Measurements from ENCODE around the gene ZNF534. TPM values are rescaled to one million over a fixed set of nuclear protein-coding genes. Genes with fewer than 3 reads are reported as not detected.

The ZNF534 gene
- total RNA-seq, result 9.4 TPM

GRCh38 chr19:52428937-52429336 lies at the start of gene ZNF534:
TSS of gene ZNF534 (plus strand) at chr19:52429148. CDS start at chr19:52431475, 2,327 bp downstream.

GRCh38 chr19:52397310-52398080 lies 31.5 kb upstream of the ZNF534 start, which contains the start of gene ZNF528:
TSS of gene ZNF528 (plus strand) at chr19:52397849. CDS start at chr19:52402014, 4,165 bp downstream.

GRCh38 chr19:52453324-52454094 lies 24.6 kb downstream of the ZNF534 start, which contains the start of gene ZNF578:
TSS of gene ZNF578 (plus strand) at chr19:52453553. CDS start at chr19:52501846, 48,293 bp downstream.

Small RNA genes within 50 kb of the gene (small RNA-seq; reads per million reads assigned to genes)
- not detected for gene AC010332.1 (ENCODE audit: low replicate concordance)

Other genes with a start within 250 kb of the ZNF534 start
- 286 TPM for gene PPP2R1A, start 239.1 kb upstream of the ZNF534 start, total RNA-seq
- gene ZNF766, start 159.6 kb upstream of the ZNF534 start, total RNA-seq, result 19.1 TPM
- gene ZNF480, start 132.0 kb upstream of the ZNF534 start, total RNA-seq, result 14.7 TPM
- gene ZNF610, start 92.9 kb upstream of the ZNF534 start, total RNA-seq, result 24.4 TPM
- gene ZNF880, start 59.2 kb upstream of the ZNF534 start, total RNA-seq, result 122 TPM
- gene ZNF528, start 31.3 kb upstream of the ZNF534 start, total RNA-seq, result 138 TPM
- 36.6 TPM for gene ZNF578, start 24.4 kb downstream of the ZNF534 start, total RNA-seq
- 48.5 TPM for gene ZNF808, start 98.5 kb downstream of the ZNF534 start, total RNA-seq
- 41.3 TPM for gene ZNF701, start 141.1 kb downstream of the ZNF534 start, total RNA-seq
- gene ZNF83, start 209.2 kb downstream of the ZNF534 start, total RNA-seq, result 107 TPM